Muscle of leg (tissue), 11 donors: ENCODE measurements around the gene PRELP. TPM values are rescaled to one million over a fixed set of nuclear protein-coding genes. Genes with fewer than 3 reads are reported as not detected.
"Not testable (repeated sequence)": the region's sequence is repeated elsewhere in the genome, so short reads cannot be mapped to it uniquely, and the experiment has no call there.

Experiments used
- DNase-seq: peaks from one replicate; pipeline ENCODE4 v3.0.0; 2013
- H3K27ac ChIP-seq: one replicate; pipeline ENCODE4 v1.5.1; 2013; ENCODE audit warnings: mild to moderate bottlenecking, low read length, control low read depth
- H3K27me3 ChIP-seq: one replicate; pipeline ENCODE4 v1.6.1; 2013; ENCODE audit warnings: low read length; ENCODE audit not compliant: control insufficient read depth, insufficient read depth
- H3K36me3 ChIP-seq: one replicate; pipeline ENCODE4 v1.6.1; 2013; ENCODE audit warnings: low read length; ENCODE audit not compliant: control insufficient read depth, insufficient read depth
- H3K4me1 ChIP-seq: one replicate; pipeline ENCODE4 v1.6.1; 2013; ENCODE audit warnings: low read length; ENCODE audit not compliant: control insufficient read depth, insufficient read depth
- H3K4me3 ChIP-seq: one replicate; pipeline ENCODE4 v1.5.1; 2013; ENCODE audit warnings: low read length, control low read depth
- H3K9me3 ChIP-seq: replicated peaks from 2 replicates; pipeline ENCODE4 v1.6.1; 2013; ENCODE audit warnings: low read depth, low read length; ENCODE audit not compliant: control insufficient read depth
- WGBS: methylation state at CpG from one replicate; pipeline ENCODE4 v1.1.5; 2013; ENCODE audit warnings: missing lambda C conversion rate; ENCODE audit not compliant: insufficient coverage; 5-methylcytosine and 5-hydroxymethylcytosine counted together
- polyA plus RNA-seq, 8 donors: library from polyadenylated mRNA; unstranded; fragments of 120-200 nt; gene quantifications; one replicate each; pipeline versions ENCODE4 v1.2.1 to v1.2.3, GENCODE V29; 2013; ENCODE audit warnings: inconsistent platforms in 1 of 8, low replicate concordance in 1 of 8; ENCODE audit not compliant: insufficient read length in 8 of 8, insufficient read depth in 1 of 8
- total RNA-seq: library from RNA; stranded (reverse); fragments of 120-200 nt; gene quantifications from one replicate; pipeline ENCODE4 v1.2.4, GENCODE V29; 2013

PRELP gene
- total and polyA plus RNA-seq, 9 donors = 0.82 to 9.3 (median 2.7) TPM

DNA sequence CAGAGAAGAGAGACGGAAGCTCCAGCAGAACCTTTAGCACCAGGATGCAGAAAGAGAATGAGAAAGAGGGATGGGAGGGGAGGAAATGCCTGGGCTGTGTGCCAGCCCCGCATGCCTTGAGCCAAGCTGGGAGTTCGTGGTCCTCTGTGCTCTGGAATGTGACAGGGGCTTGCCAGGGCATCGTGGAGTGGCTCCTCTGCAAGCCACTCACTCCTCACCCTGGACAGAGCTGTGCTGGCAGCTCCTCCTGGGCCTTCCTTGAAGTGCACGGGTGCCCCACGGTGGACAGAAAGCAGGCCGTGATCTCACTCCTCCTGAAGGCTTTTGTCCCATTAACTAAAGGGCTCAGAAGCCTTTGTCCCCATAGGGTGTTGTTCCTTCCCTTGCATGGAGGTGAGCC lies 34.8 kb upstream of the PRELP start:
- H3K27ac ChIP-seq = peak overlapping the region; percentile 32
- 3% methylated on average over 5 of the region's 7 CpGs for WGBS

DNA sequence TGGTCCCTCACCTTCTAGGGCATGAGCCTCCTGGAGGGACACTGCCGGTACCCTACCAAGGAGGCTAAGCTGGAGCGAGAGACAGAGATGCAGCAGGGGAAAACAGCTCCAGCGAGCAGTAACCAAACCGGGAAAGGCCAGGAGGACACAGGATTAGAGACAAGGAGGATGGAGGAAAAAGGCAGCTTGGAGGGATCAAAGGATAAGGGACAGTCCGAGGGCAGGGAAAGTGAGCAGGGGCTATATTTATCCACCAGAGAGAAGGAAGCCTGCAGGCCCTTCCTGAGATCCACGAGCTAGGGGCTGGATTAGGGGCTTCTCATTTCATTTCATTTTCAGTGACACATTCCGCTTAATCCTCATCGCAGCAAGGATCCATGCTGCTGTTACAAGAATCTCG lies 33.8 kb upstream of the PRELP start:
- no peak for DNase-seq
- Histone ChIP-seq H3K36me3 (no peaks in the 10 kb centered on the region), H3K4me1 (peaks cover 17% of the 10 kb centered on the region), H3K27me3 (peaks cover 5% of the 10 kb centered on the region), H3K27ac (no peak overlapping the region), H3K4me3 (no peak overlapping the region), H3K9me3 (peaks cover 7% of the 10 kb centered on the region)
- 72% methylated on average over 4 of the region's 9 CpGs for WGBS

More for the DNA sequence above, 34.8 kb upstream of the PRELP start:
- peaks cover 7% of the 10 kb centered on the region for H3K9me3 ChIP-seq
- no peak overlapping the region for H3K4me3 ChIP-seq
- H3K36me3 ChIP-seq = no peaks in the 10 kb centered on the region
- peaks cover 5% of the 10 kb centered on the region for H3K27me3 ChIP-seq
- peaks cover 17% of the 10 kb centered on the region for H3K4me1 ChIP-seq
- DNase-seq = peak; percentile 86

DNA sequence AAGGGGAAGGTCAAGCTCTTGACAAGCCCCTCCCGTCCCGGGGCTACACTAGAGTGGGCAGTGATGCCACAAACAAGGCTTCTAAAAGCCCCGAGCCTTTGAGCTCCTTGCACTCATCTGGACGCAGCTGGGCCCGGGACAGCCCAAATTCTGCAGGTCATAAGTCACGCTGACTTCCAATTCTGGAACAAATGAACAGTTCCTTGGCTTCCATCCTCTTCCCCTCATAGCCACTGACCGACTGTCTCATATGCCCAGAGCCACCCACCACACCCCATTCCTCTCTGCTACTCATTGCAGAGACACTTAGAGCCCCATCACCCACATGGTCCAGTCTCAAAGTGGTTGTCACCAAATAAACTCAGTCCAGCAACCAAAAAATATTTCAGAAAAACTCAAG lies 32.8 kb upstream of the PRELP start:
- Histone ChIP-seq H3K27me3 (peaks cover 5% of the 10 kb centered on the region), H3K4me3 (no peak overlapping the region), H3K9me3 (peaks cover 7% of the 10 kb centered on the region), H3K4me1 (peaks cover 17% of the 10 kb centered on the region), H3K27ac (no peak overlapping the region), H3K36me3 (no peaks in the 10 kb centered on the region)
- 56% methylated on average over 7 of the region's 7 CpGs for WGBS
- DNase-seq = no peak

DNA sequence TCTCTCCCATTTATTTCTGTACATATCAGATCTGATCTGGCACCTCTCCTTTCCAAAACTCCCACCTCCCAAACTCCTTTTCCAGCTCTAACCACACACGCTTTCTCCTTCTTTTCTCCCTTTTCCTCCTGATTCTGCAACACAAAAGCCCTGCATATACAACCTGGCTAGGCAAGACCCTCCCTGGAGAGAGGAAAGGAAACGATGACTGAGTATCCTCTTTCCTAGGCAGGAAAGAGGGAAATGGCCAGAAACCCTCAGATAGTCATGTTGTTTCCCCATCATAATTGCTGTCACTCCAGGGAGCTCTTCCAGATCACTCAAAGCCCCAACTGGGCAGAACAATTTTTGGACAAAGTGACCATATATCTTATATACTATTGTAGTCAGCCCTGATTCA lies 32.3 kb upstream of the PRELP start:
- Histone ChIP-seq H3K27ac (no peak overlapping the region), H3K36me3 (no peaks in the 10 kb centered on the region), H3K4me1 (peaks cover 19% of the 10 kb centered on the region), H3K27me3 (peaks cover 5% of the 10 kb centered on the region), H3K9me3 (peaks cover 7% of the 10 kb centered on the region), H3K4me3 (no peak overlapping the region)
- DNase-seq = no peak
- no CpG with 5 or more reads among the region's 2 CpGs for WGBS

DNA sequence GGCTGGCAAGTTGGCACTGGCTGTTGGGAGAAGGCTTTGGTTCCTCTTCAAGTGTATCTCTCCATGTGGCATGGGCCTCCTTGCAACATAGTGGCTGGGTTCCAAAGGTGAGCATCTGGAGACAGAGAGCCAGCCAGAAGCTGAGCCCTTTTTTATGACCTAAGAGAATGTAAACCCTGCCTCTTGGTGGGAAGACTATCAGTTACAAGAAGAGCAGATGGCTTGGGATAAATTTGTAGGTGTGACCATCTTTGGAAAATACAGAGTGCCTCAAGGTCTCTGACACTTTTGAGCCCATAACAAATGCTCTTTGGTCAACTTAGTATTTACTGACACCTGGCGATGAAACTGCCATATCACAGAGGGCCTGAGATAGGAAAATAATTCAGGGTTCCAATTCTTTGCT lies 31.4 kb upstream of the PRELP start:
- no CpG with 5 or more reads among the region's 1 CpG for WGBS
- peaks cover 22% of the 10 kb centered on the region for H3K4me1 ChIP-seq
- no peak overlapping the region for H3K27ac ChIP-seq
- no peak overlapping the region for H3K4me3 ChIP-seq
- peaks cover 7% of the 10 kb centered on the region for H3K9me3 ChIP-seq
- peaks cover 9% of the 10 kb centered on the region for H3K27me3 ChIP-seq
- no peaks in the 10 kb centered on the region for H3K36me3 ChIP-seq
- DNase-seq = no peak

DNA sequence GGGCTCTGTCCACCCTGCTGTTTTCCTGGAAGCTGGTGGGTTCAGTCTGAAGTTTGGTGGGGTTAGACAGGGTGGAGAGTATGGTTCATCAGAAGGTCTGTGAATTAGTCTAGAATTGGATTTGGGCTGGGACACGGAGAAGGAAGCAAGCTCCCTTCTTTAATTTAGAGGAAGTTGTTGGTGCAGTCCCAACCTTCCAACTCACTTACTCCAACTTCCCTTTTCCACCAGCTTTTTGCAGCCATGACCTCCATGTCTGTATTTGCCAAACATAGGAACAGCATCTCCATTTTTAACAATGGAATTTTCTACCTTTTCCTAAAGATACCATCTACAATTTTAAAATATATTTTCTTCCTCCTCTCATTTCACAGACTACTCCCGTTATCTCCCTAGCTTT lies 28.5 kb upstream of the PRELP start:
- H3K27ac ChIP-seq = no peak overlapping the region
- peaks cover 7% of the 10 kb centered on the region for H3K27me3 ChIP-seq
- DNase-seq = no peak
- peaks cover 14% of the 10 kb centered on the region for H3K4me1 ChIP-seq
- peaks cover 7% of the 10 kb centered on the region for H3K9me3 ChIP-seq
- no CpG with 5 or more reads among the region's 2 CpGs for WGBS
- no peak overlapping the region for H3K4me3 ChIP-seq
- no peaks in the 10 kb centered on the region for H3K36me3 ChIP-seq

DNA sequence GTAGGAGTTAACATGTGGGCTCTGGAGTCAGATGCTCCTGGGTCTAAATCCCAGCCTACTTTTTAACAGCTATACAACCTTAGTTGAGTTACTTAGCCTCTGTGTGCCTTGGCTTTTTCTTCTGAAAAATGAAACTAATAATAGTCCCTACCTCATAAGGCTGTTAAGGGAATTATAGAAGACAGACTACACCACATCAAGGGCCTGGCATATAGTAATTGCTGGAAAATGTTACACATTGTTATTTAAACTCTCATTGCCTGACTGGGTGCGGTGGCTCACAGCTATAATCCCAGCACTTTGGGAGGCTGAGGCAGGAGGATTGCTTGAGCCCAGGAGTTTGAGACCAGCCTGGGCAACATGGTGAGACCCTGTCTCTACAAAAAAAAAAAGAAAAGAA lies 28.0 kb upstream of the PRELP start:
- peak; percentile 37 for DNase-seq
- peaks cover 14% of the 10 kb centered on the region for H3K4me1 ChIP-seq
- H3K36me3 ChIP-seq, H3K9me3 ChIP-seq, H3K27me3 ChIP-seq, H3K27ac ChIP-seq, H3K4me3 ChIP-seq: not testable (repeated sequence)
- WGBS = 100% methylated on average over 1 of the region's 1 CpG

DNA sequence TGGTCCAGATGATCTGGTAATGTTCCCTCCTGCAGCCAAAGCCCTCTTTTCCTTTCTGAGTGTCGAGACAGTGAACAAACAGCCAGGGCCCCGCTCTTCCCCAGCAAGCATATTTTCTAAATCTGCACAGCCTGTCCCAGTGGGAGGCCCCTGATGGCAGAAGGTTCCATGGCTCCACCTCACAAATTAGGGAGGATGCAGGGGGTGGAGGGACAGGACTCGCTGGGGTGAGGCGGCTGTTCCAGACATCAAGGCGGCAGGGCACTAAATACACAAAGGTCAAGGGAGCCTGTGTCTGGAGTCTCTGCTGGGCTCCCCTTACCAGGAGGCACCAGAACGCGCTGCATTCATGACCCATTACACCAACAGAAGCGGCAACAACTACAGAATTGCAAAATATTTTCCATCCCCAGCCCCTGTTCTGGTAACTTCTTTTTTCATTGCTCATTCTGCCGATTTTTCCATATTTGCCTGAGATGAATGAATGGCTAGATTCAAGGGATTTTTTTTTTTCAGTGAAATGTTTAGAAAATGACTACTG lies 27.0 kb upstream of the PRELP start:
- DNase-seq = peak; percentile 48
- H3K27me3 ChIP-seq = peaks cover 7% of the 10 kb centered on the region
- H3K4me1 ChIP-seq = peaks cover 15% of the 10 kb centered on the region
- WGBS = 47% methylated on average over 5 of the region's 9 CpGs
- H3K4me3 ChIP-seq = no peak overlapping the region
- H3K27ac ChIP-seq = peak overlapping the region; percentile 17
- no peaks in the 10 kb centered on the region for H3K36me3 ChIP-seq
- H3K9me3 ChIP-seq = peaks cover 7% of the 10 kb centered on the region

DNA sequence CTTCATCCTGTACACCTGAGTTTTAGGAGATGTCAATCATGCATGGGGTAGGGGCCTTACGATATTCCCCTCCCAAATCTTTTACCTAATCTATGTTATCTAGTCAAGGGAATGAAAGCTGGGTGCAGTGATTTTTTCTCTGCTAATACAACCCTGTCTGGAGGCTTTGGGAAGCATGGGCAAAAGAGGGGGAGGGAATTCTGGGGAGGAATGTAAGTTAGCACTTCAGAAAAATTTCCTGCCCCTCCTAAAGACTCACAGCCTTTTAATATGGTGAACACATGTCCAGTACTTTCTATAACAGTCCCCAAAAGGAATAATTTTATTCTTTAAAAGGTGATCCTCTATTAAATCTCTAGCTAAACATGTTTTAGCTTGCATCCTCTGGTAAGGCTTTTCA lies 25.6 kb upstream of the PRELP start:
- WGBS = no CpG with 5 or more reads among the region's 1 CpG
- H3K9me3 ChIP-seq = peaks cover 7% of the 10 kb centered on the region
- H3K4me1 ChIP-seq = peaks cover 16% of the 10 kb centered on the region
- no peaks in the 10 kb centered on the region for H3K36me3 ChIP-seq
- H3K27ac ChIP-seq = no peak overlapping the region
- H3K4me3 ChIP-seq = no peak overlapping the region
- no peak for DNase-seq
- H3K27me3 ChIP-seq = peaks cover 8% of the 10 kb centered on the region

DNA sequence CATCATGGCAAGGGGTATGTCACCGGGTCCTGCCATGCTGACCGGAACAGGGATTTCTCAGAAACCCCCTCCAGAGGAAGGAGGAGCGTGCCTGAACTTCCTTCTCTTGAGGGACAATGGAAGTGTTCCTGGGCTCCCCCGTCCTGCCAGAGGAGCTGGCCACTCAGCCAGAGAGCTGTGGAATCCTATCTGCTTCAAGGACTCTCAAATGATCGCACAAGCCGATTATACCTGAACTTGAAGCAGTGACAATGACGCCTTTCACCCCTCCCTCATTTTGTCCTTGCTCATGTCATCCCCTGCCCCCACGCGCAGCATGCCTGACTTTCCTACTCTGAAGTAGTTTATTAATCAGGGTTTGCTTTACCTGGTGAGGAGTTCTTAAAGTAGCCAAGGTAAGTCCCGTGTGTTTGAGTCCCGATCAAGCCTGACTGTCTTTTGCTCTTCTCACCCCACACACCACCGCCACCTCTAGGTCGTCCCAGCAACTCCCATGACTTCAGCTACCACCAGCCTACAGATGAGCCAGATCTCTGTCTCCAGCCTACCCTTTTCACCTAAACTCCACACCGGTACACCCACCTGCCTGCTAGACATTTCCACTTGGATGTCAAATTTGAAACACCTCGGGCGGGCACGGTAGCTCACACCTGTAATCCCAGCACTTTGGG lies 25.0 kb upstream of the PRELP start:
- H3K27ac ChIP-seq = no peak overlapping the region
- peaks cover 16% of the 10 kb centered on the region for H3K4me1 ChIP-seq
- 70% methylated on average over 10 of the region's 17 CpGs for WGBS

More for the DNA sequence above, 25.0 kb upstream of the PRELP start:
- Histone ChIP-seq H3K27me3 (peaks cover 8% of the 10 kb centered on the region), H3K9me3 (peaks cover 2% of the 10 kb centered on the region), H3K36me3 (no peaks in the 10 kb centered on the region), H3K4me3 (no peak overlapping the region)
- no peak for DNase-seq
